HCT116 (cell line): Measurements from ENCODE around the gene ATCAY. TPM values are rescaled to one million over a fixed set of nuclear protein-coding genes. Genes with fewer than 3 reads are reported as not detected.

ENCODE experiments used
- ATAC-seq: fragments of 200-7000 bp; cut with Tn5 transposase; 2 replicates; pipeline ENCODE4 v1.9.1; 2020; ENCODE audit warnings: mild to moderate bottlenecking, moderate library complexity
- BruUV-seq: library from RNA; stranded (reverse); fragments of 400-500 nt; replicated peaks from 2 replicates; lab custom pipeline; 2021; lab: Mats Ljungman, UMichigan
- CTCF ChIA-PET: fragments of 300-600 bp; sonication (Branson Sonifier 250); formaldehyde crosslinking; loops from one replicate; lab custom pipeline; 2021; ENCODE audit warnings: antibody characterized with exemption; lab: Charles Lee
- POLR2A ChIA-PET: fragments of 300-600, 350-600 bp; sonication (Branson Sonifier 250); formaldehyde crosslinking; loops from one replicate; lab custom pipeline; 2021; ENCODE audit warnings: antibody characterized with exemption; lab: Charles Lee
- RAD21 ChIA-PET, 2 experiments: fragments of 300-600 bp; sonication (Branson Sonifier 250); formaldehyde crosslinking; loops; one replicate each; lab custom pipeline; 2023; ENCODE audit warnings: low total read pairs in 2 of 2; ENCODE audit not compliant: uncharacterized antibody in 2 of 2, unreplicated experiment in 2 of 2, low non-redundant PET in 1 of 2; lab: Charles Lee
- DNase-seq: peaks from one replicate; pipeline ENCODE4 v3.0.0-alpha.2; 2010; ENCODE audit warnings: low read depth, low spot score
- H2AFZ ChIP-seq: fragments of 200-600 bp; shearing (Covaris generic), sonication (generic); 2 replicates; pipeline ENCODE4 v1.6.1; 2017; ENCODE audit warnings: low read depth, mixed run types, mixed read lengths, antibody characterized with exemption, low read length; ENCODE audit not compliant: poor library complexity, severe bottlenecking
- H3K27ac ChIP-seq: 2 replicates; pipeline ENCODE4 v1.5.1; 2012; ENCODE audit warnings: low read depth, low read length
- H3K27me3 ChIP-seq: fragments of 200-600 bp; sonication (generic); 2 replicates; pipeline ENCODE4 v1.6.1; 2016; ENCODE audit warnings: mixed run types, low read length, mixed read lengths; ENCODE audit not compliant: insufficient read depth
- H3K36me3 ChIP-seq, 2 experiments: fragments of 200-500 bp in 1 of 2; fragments of 200-600 bp in 1 of 2; sonication (Bioruptor generic) in 1 of 2; sonication (generic) in 1 of 2; 2 replicates each; pipeline versions ENCODE4 v1.5.1 to v1.6.1; 2014 to 2016; ENCODE audit warnings: low read length in 2 of 2, inconsistent platforms in 1 of 2, mixed read lengths in 1 of 2, mixed run types in 1 of 2; ENCODE audit not compliant: insufficient read depth in 2 of 2, control insufficient read depth in 1 of 2
- H3K4me1 ChIP-seq, 2 experiments: fragments of 200-600 bp in 1 of 2; sonication (generic) in 1 of 2; 2 replicates each; pipeline versions ENCODE4 v1.5.1 to v1.6.1; 2012 to 2017; ENCODE audit warnings: low read length in 2 of 2, inconsistent platforms in 1 of 2, mild to moderate bottlenecking in 1 of 2, mixed read lengths in 1 of 2, mixed run types in 1 of 2, moderate library complexity in 1 of 2; ENCODE audit not compliant: insufficient read depth in 2 of 2, control insufficient read depth in 1 of 2
- H3K4me2 ChIP-seq: fragments of 200-600 bp; sonication (generic); 2 replicates; pipeline ENCODE4 v1.6.1; 2017; ENCODE audit warnings: mixed run types, low read length, mixed read lengths
- H3K4me3 ChIP-seq, 2 experiments: fragments of 200-600 bp in 1 of 2; sonication (generic) in 1 of 2; replicated peaks in 1 of 2; 2 replicates each; pipeline ENCODE4 v1.5.1; 2011 to 2016; ENCODE audit warnings: low read length in 2 of 2, control low read depth in 1 of 2, low read depth in 1 of 2, mild to moderate bottlenecking in 1 of 2, mixed read lengths in 1 of 2, mixed run types in 1 of 2
- H3K79me2 ChIP-seq: fragments of 200-600 bp; sonication (generic); 2 replicates; pipeline ENCODE4 v1.6.1; 2017; ENCODE audit warnings: mild to moderate bottlenecking, mixed run types, low read length, moderate library complexity, mixed read lengths; ENCODE audit not compliant: insufficient read depth
- H3K9ac ChIP-seq: fragments of 200-600 bp; sonication (generic); 2 replicates; pipeline ENCODE4 v1.6.1; 2016; ENCODE audit warnings: low read length, mixed read lengths
- H3K9me2 ChIP-seq: fragments of 200-600 bp; sonication (generic), shearing (Covaris generic); 2 replicates; pipeline ENCODE4 v1.6.1; 2017; ENCODE audit warnings: mixed run types, mild to moderate bottlenecking, moderate library complexity; ENCODE audit not compliant: insufficient read depth
- H3K9me3 ChIP-seq, 2 experiments: fragments of 200-500 bp in 1 of 2; fragments of 200-600 bp in 1 of 2; sonication (Bioruptor generic) in 1 of 2; sonication (generic) in 1 of 2; 2 replicates each; pipeline ENCODE4 v1.6.1; 2014 to 2017; ENCODE audit warnings: low read length in 2 of 2, mixed read lengths in 2 of 2, inconsistent platforms in 1 of 2, low read depth in 1 of 2, mild to moderate bottlenecking in 1 of 2, mixed run types in 1 of 2, moderate library complexity in 1 of 2; ENCODE audit not compliant: control insufficient read depth in 1 of 2, insufficient read depth in 1 of 2
- H4K20me1 ChIP-seq: fragments of 200-600 bp; sonication (generic), shearing (Covaris generic); 2 replicates; pipeline ENCODE4 v1.6.1; 2017; ENCODE audit warnings: mixed run types, mild to moderate bottlenecking, moderate library complexity; ENCODE audit not compliant: insufficient read depth
- EGR1 ChIP-seq: IDR thresholded peaks from 2 replicates; pipeline ENCODE4 v1.6.1; 2012; ENCODE audit warnings: low read depth
- ELF1 ChIP-seq: IDR thresholded peaks from 2 replicates; pipeline ENCODE4 v1.6.1; 2012; ENCODE audit warnings: low read depth, borderline replicate concordance
- EZH2 ChIP-seq: fragments of 200-600 bp; sonication (generic); IDR thresholded peaks from 2 replicates; pipeline ENCODE4 v1.6.1; 2017; ENCODE audit warnings: antibody characterized with exemption, mixed run types
- EZH2phosphoT487 ChIP-seq: fragments of 200-600 bp; IDR thresholded peaks from 2 replicates; pipeline ENCODE4 v1.6.1; 2018; ENCODE audit warnings: antibody characterized with exemption, borderline replicate concordance
- JUND ChIP-seq: IDR thresholded peaks from 2 replicates; pipeline ENCODE4 v1.6.1; 2012
- POLR2A ChIP-seq: IDR thresholded peaks from 2 replicates; pipeline ENCODE4 v1.7.0; 2011; ENCODE audit warnings: borderline replicate concordance; ENCODE audit not compliant: insufficient read depth, insufficient read length; ENCODE audit errors: extremely low read depth
- POLR2AphosphoS5 ChIP-seq: IDR thresholded peaks from 2 replicates; pipeline ENCODE4 v1.6.1; 2011; ENCODE audit warnings: mild to moderate bottlenecking, low read depth, low read length, moderate library complexity
- SIN3A ChIP-seq: IDR thresholded peaks from 2 replicates; pipeline ENCODE4 v1.6.1; 2012; ENCODE audit warnings: low read depth
- SP1 ChIP-seq: IDR thresholded peaks from 2 replicates; pipeline ENCODE4 v1.6.1; 2012; ENCODE audit warnings: low read depth
- SRF ChIP-seq: IDR thresholded peaks from 2 replicates; pipeline ENCODE4 v1.6.1; 2012; ENCODE audit warnings: low read depth
- TCF7L2 ChIP-seq: IDR thresholded peaks from 2 replicates; pipeline ENCODE4 v1.7.0; 2011; ENCODE audit warnings: borderline replicate concordance, inconsistent platforms; ENCODE audit not compliant: insufficient read depth, insufficient read length; ENCODE audit errors: extremely low read depth
- ZFX ChIP-seq: fragments of 450-650 bp; IDR thresholded peaks from 2 replicates; pipeline ENCODE4 v1.6.1; 2017
- ZNF274 ChIP-seq: fragments of 200-500 bp; sonication (Bioruptor generic); IDR thresholded peaks from 2 replicates; pipeline ENCODE4 v1.6.1; 2014; ENCODE audit warnings: mild to moderate bottlenecking, low read depth, low read length, inconsistent platforms
- intact Hi-C: fragments of 100-400 bp; cut with micrococcal nuclease; formaldehyde crosslinking; loops from 2 replicates; pipeline ENCODE4 v1.10.0; 2022
- total RNA-seq: library from RNA; stranded (reverse); gene quantifications from one replicate; pipeline ENCODE4 v1.2.1, GENCODE V29; 2021; ENCODE audit not compliant: unreplicated experiment
- TF ChIP-seq, protein P1 (sequence below): IDR thresholded peaks from 2 replicates; pipeline ENCODE4 v1.6.1; 2011; ENCODE audit warnings: mild to moderate bottlenecking, low read length, moderate library complexity; ENCODE audit not compliant: insufficient replicate concordance; ENCODE audit errors: extremely low read depth
- TF ChIP-seq, protein P2 (sequence below): IDR thresholded peaks from 2 replicates; pipeline ENCODE4 v1.6.1; 2012
- TF ChIP-seq, protein P3 (sequence below), 3 experiments: fragments of 200-600 bp in 1 of 3; sonication (generic) in 1 of 3; IDR thresholded peaks in 2 of 3; conservative IDR thresholded peaks in 1 of 3; 2 replicates each; pipeline ENCODE4 v1.5.1; 2012 to 2017; ENCODE audit warnings: low read depth in 2 of 3, low read length in 2 of 3, antibody characterized with exemption in 1 of 3, borderline replicate concordance in 1 of 3, control low read depth in 1 of 3, mild to moderate bottlenecking in 1 of 3, mixed read lengths in 1 of 3, mixed run types in 1 of 3, moderate library complexity in 1 of 3; ENCODE audit not compliant: insufficient read depth in 1 of 3
- TF ChIP-seq, protein P4 (sequence below): IDR thresholded peaks from 2 replicates; pipeline ENCODE4 v1.6.1; 2012

The ATCAY gene
- total RNA-seq, 1 experiment from 2014 or later = not detected

DNA sequence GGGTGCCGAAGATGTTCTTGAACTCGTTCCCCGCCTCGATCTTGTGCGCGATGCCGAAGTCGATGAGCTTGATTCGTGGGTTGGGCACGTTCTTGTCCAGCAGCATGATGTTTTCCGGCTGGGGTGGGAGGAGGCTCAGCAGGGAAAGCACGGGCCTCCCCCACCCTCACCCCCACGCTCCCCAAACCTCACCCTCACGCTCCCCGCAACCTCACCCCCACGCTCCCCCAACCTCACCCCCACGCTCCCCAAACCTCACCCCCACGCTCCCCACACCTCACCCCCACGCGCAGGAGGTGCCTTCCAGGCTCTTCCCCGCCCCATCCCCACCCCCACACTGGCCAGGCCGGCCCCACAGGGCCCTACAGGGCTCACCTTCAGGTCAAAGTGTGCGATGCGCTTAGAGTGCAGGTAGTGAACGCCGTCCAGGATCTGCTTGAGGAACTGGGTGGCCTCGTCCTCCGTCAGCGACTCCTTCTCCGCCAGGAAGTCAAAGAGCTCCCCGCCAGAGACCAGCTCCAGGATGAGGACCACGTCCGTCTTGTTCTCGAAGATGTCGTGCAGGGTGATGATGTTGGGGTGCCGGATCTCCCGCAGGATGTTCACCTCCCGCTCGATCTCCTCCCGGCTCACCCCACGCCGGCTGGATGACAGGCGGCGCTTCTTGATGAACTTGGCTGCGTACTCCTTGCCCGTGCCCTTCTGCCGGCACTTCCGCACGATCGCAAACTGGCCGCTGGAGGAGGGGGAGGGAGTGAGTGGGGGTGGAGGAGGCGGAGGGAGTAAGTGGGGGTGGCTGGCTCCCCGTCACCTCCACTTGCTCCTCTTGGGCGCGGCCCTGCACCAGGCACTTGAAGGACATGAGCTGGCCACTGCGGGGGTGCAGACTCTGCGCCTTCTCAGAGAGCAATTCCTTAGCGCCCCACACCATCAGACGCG is 84.0 kb downstream of the ATCAY start:
- Histone ChIP-seq H3K27ac (no peak overlapping the region), H3K9me2 (no peaks in the 10 kb centered on the region), H3K9ac (no peak overlapping the region), H3K4me1 (peaks cover 14 to 20% of the 10 kb centered on the region in 2 experiments), H3K4me2 (no peak overlapping the region), H3K4me3 (no peak overlapping the region), H3K36me3 (peaks cover 12 to 42% of the 10 kb centered on the region in 2 experiments; a peak in 3 of 4 replicates), H4K20me1 (no peaks in the 10 kb centered on the region), H2AFZ (no peak overlapping the region), H3K9me3 (no peaks in the 10 kb centered on the region), H3K27me3 (no peaks in the 10 kb centered on the region), H3K79me2 (peaks cover 40% of the 10 kb centered on the region)
- CTCF ChIA-PET = no interaction called here
- intact Hi-C loops = no loop called here
- TF ChIP-seq ZFX (no peak), EGR1 (no peak), JUND (no peak), TCF7L2 (no peak), SRF (no peak), EZH2 (no peak), EZH2phosphoT487 (no peak), ELF1 (no peak), SP1 (no peak), POLR2AphosphoS5 (no peak), POLR2A (no peak), ZNF274 (no peak), SIN3A (no peak)
- TF ChIP-seq, protein P1, sequence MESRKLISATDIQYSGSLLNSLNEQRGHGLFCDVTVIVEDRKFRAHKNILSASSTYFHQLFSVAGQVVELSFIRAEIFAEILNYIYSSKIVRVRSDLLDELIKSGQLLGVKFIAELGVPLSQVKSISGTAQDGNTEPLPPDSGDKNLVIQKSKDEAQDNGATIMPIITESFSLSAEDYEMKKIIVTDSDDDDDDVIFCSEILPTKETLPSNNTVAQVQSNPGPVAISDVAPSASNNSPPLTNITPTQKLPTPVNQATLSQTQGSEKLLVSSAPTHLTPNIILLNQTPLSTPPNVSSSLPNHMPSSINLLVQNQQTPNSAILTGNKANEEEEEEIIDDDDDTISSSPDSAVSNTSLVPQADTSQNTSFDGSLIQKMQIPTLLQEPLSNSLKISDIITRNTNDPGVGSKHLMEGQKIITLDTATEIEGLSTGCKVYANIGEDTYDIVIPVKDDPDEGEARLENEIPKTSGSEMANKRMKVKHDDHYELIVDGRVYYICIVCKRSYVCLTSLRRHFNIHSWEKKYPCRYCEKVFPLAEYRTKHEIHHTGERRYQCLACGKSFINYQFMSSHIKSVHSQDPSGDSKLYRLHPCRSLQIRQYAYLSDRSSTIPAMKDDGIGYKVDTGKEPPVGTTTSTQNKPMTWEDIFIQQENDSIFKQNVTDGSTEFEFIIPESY = no peak
- TF ChIP-seq, protein P2, sequence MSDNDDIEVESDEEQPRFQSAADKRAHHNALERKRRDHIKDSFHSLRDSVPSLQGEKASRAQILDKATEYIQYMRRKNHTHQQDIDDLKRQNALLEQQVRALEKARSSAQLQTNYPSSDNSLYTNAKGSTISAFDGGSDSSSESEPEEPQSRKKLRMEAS = no peak
- TF ChIP-seq, protein P3, sequence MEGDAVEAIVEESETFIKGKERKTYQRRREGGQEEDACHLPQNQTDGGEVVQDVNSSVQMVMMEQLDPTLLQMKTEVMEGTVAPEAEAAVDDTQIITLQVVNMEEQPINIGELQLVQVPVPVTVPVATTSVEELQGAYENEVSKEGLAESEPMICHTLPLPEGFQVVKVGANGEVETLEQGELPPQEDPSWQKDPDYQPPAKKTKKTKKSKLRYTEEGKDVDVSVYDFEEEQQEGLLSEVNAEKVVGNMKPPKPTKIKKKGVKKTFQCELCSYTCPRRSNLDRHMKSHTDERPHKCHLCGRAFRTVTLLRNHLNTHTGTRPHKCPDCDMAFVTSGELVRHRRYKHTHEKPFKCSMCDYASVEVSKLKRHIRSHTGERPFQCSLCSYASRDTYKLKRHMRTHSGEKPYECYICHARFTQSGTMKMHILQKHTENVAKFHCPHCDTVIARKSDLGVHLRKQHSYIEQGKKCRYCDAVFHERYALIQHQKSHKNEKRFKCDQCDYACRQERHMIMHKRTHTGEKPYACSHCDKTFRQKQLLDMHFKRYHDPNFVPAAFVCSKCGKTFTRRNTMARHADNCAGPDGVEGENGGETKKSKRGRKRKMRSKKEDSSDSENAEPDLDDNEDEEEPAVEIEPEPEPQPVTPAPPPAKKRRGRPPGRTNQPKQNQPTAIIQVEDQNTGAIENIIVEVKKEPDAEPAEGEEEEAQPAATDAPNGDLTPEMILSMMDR (IDR thresholded peaks at IDR 0.05 in 2 of 3, conservative IDR thresholded peaks at IDR 0.05 in 1 of 3; ENCODE audit: borderline replicate concordance in 1 of 3, insufficient read depth in 1 of 3, low read depth in 2 of 3, low read length in 2 of 3) = no peak
- TF ChIP-seq, protein P4, sequence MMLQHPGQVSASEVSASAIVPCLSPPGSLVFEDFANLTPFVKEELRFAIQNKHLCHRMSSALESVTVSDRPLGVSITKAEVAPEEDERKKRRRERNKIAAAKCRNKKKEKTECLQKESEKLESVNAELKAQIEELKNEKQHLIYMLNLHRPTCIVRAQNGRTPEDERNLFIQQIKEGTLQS = no peak
- POLR2A ChIA-PET = no interaction called here
- RAD21 ChIA-PET = no interaction called here
- BruUV-seq = no TSS peak
- DNase-seq = no peak
- ATAC-seq = no peak
